ENCODE data around the gene BBX.
A peak's percentile ranks its signal among the peaks of the same experiment; 100 is the strongest.
"Not testable (repeated sequence)": the region's sequence is repeated elsewhere in the genome, so short reads cannot be mapped to it uniquely, and the experiment has no call there.

Gene BBX

DNA sequence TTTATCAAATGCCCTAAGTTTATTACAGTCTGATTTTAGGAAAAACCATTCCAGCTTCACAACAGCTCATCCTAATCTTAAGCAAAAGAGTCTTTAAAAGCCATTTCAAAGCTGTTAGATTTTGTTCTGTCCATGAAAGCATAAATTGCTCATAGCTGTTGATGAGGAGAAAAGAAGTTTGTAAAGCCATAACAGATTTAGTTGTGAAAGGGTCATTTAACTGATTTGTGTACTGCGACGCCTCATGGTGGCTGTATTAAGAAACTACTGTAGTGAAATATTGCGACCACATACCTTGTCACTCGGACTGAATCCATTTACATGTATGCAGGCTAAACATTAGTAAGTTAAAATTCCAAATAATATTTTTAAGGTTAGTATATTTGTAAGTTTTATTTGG, 20.9 kb downstream of the BBX start:
- DNase-seq: peak; percentile 27

DNA sequence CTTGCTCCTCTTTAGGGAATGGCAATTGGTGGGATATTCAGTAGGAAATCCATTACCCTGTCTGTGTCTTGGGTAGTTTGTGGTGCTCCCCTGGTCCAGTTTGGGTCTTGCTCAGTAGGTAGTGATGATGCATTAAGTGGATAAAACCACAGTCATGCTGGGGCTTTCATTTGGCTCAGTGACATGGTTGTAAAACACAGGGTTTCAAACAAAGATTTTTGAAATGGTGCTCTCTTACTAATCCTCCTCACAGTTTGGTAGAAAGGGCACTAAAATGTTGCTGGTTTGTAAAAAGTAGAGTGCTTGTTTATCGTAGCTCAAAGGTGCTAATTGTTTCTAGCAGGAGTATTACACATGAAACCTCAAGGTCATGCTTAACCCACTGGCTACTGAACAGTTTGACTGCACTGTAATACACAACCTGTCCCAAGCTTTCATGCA, 22.9 kb downstream of the BBX start:
- no peak for DNase-seq

GRCh38 chr3:107548601-107549000, 25.8 kb downstream of the BBX start:
- no peak for DNase-seq

DNA sequence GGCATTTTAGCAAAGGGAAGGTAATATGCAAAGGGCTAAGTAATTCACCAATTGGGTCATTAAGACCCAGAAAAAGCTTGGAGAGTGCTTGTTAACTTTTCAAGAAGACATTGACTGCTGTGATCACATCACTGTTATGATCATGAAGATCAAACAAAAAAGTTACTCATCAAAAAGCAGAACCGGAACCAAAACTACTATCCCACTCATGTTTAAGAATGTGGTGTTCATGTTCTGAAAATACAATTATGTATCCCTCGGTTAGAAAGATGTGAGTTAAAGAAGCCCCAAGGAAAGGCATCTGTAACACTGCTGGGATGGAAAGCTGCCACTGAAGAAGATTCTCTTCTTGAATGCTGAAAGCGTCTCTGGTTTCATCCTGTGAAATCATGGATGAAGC, 32.6 kb downstream of the BBX start:
- no peak for DNase-seq

DNA sequence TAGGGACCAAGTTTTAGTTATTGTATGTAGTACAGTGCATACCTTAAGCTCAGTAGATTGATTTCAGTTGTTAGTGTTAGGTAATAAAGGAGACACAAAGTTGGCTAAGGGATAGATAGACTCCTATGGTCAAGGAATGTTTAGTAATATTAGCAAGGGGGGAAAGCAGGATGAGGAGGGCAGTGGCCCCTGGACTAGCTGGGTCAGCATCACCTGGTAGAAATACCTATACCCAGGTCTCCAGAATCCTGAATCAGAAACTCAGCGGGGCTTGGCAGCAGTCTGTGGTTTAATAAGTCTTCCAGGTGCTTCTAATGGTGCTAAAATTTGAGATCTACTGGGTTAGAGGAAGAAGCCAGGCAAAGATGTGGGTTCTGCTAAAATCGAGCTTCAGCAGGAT, 35.0 kb downstream of the BBX start:
- no peak for DNase-seq

GRCh38 chr3:107560166-107560565, 37.4 kb downstream of the BBX start:
- no peak for DNase-seq

DNA sequence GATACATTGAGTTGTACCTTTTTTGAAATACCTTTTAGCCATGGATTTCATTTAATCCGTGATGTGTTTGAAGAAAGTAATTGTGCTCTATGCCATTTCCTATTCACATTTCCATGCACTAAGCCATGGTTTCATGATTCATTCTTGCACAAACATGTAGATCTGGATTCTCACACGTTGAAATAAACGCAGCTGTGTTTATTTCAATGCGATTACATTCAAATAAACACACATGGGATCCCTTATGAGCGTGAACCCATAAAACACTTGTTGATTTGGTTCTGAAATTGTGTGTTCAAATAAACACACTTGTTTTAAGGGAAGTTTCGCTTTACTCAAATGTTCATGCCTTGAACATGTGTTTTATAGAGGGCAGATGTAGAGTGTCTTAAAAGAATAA, 39.2 kb downstream of the BBX start:
- DNase-seq: no peak

GRCh38 chr3:107562969-107563529, 40.3 kb downstream of the BBX start:
- DNase-seq: no peak

GRCh38 chr3:107565244-107565643, 42.5 kb downstream of the BBX start:
- not testable (repeated sequence) for DNase-seq

DNA sequence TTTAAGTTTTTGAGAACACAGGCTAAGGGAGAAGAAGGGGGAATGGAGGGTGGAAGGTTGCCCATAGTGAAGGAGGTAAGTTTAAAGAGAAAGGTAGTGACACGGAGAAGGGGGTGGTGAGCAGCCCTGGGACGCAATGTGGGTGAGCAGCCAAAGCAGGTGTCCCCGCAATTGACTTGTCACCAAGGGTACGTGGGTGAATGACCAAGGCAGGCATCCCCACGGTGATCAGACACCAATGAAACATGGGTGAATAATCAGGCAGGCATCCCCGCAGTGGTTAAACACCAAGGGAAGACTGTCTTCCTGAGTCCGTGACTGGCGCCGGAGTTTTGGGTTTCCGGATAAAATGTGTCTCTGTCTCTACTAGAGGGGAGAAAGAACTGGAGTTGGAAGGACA, 48.3 kb downstream of the BBX start:
- DNase-seq: not testable (repeated sequence)

DNA sequence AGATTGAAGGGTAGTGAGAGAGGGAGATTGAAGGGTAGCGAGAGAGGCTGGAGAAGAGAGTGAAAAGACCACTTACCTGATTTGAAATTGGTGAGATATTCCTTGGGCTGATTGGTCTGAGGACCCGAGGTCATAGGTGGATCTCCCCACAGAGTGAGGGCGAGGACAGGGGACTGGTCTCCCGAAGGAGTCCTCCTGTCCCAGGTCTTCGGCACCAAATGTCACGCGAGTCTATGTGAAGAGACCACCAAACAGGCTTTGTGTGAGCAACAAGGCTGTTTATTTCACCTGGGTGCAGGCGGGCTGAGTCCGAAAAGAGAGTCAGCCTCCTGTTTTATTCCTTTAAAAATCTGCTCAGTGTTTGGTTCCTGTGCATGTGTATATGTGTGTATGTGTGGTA, 48.7 kb downstream of the BBX start:
- DNase-seq: not testable (repeated sequence)

- peak; percentile 60 for DNase-seq
Observed at GRCh38 chr3:107574650-107575049, 51.9 kb downstream of the BBX start.

GRCh38 chr3:107578091-107578490, 55.3 kb downstream of the BBX start:
- no peak for DNase-seq

DNA sequence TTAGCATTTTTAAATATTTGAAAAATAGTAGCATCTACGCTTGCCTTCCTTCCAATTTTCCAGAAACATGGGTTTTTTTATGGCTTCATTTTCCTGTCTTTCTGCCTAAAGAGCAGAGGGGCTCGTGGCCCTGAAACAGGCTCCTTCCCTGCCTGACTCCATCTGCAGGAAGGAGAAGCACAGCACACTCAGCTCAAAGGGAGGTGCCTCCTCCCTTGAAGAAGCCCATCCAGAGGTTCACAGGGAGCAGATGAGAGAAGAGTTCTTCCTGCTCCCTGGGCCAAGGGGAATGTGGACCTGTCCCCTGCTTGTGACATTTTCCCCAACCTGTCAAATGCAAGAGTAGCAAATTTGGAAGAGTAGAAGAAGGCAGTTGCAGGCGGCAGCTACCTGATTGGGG, 55.8 kb downstream of the BBX start:
- DNase-seq: no peak

- no peak for DNase-seq
Observed at GRCh38 chr3:107579371-107579770, 56.6 kb downstream of the BBX start.

DNA sequence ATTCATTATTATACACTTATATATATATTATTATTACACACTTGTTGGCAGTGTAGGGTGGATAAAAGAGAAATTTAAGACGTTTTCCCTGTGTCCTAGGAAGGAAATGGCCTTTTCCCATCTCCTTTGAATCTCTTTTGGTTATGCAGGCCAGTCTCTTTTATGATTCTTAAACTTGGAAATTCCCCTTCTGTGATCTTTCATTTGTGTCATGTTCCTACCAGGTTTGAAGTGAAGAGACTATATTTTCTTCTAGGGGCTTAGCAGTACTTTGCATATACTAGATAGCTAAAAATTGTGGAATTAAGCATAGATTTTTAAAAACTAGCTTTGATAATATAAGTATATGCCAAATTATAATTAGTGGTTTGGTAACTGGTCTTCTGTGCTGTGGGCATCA, 58.5 kb downstream of the BBX start:
- no peak for DNase-seq

GRCh38 chr3:107588217-107588616, 65.5 kb downstream of the BBX start:
- DNase-seq: no peak

DNA sequence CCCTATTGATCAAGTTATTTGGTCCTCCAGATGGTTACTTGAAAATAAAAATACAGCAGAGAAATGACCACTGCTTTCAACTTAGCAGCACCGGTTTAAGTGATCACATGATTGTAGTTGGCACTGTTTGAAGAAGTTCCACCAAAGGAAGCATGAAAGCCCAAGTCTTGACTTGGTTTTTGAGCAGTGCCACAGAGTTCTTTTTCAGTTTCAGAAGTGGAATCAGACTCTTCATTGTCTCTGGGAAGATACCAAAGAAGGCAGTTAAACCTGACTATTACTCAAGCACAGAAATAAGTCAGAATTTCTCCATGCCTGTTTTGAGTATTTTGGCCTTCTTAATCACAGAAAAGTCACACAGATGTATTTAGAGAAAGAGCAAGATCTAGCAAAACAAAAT, 66.7 kb downstream of the BBX start:
- DNase-seq: no peak

GRCh38 chr3:107590786-107591185, 68.0 kb downstream of the BBX start:
- DNase-seq: no peak

- no peak for DNase-seq
Observed at GRCh38 chr3:107592073-107592472, 69.3 kb downstream of the BBX start.

DNA sequence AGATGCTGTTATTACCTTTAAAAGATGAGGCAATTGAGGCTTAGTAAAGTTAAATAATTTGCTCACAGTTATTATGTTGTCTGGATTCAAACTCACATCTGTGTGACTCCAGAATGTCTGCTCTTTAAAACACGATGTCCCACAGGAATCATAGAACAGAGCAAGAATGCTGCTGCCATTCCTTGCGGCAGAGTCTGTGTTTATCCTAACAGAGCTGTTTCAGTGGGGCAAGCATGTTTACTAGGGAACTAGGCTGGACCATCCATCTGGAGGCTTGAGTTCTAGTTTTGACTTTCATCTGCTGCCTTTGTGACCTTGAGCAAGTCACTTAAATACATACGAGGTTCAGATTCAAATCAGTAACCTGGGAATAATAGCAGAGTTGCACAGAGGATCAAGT, 72.1 kb downstream of the BBX start:
- DNase-seq: no peak

- DNase-seq: no peak
Observed at GRCh38 chr3:107596639-107597038, 73.9 kb downstream of the BBX start.

DNA sequence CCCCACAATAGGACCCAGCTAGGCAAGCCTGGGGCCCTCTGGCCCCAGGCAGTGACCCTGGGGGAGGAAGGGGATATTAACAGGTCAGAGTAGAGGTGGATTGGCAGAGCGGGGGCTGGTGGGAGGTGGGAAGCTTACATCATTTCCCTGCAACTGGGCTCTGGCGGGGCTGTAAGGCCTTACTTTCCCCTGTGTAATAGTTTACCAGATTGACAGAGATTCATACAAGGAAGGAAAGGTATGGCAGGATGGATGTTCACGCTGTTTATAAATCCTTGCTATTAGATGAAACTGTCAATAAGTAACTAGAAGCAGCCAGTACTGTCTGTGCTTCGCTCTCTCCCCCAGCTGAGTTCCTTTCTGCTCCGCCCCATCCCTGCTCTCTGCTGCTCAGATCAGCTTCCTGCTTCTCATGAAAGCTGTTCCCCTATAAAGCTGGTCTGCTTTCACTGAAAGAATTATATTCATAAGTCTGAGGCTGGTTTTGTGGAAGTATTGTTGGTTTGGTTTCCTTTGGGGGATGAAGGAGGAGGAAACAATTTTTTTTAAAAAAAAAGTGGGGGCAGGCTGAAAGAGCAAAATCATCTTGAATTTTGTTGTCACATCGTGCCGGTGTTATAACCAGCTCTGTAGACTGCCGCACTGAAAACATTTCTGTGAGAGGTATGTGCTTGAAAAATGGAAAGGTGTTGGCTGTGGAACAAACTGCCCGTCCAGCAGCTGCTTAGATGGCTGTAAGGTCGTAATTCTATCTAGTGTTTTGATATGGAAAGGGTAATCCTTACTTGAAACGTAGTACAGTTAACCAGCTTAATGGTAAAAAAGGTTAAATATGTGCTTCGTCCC, 76.4 kb downstream of the BBX start:
- peak; percentile 68 for DNase-seq

- no peak for DNase-seq
Observed at GRCh38 chr3:107599772-107600145, 77.0 kb downstream of the BBX start.

DNA sequence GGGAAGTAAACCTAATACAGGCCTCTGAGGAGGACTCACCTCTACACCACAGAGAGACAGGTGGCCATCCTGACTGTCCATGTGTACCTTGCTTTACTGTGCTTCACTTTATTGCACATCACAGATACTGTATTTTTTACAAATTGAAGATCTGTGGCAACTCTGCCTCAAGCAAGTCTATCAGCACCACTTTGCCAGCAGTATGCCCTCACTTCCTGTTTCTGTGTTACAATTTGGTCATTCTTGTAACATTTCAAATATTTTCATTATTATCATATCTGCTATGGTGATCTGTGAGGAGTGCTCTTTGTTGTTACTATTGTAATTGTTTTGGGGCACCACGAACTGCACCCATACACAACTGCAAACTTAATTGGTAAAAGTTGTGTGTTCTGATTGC, 78.0 kb downstream of the BBX start:
- DNase-seq: no peak
